Measurements from ENCODE around the gene MIA2.

GRCh38 chr14:39310051-39310450 lies 76.3 kb downstream of the MIA2 start:
- no peak for TF ChIP-seq CTCF (IDR thresholded peaks at IDR 0.05)
- TF ChIP-seq POLR2A (IDR thresholded peaks at IDR 0.05), result no peak
